DMS114 treated with DMSO at 0.1 percent for 48 hours (cell line): Measurements from ENCODE around the gene M6PR.
"Not testable (repeated sequence)": the region's sequence is repeated elsewhere in the genome, so short reads cannot be mapped to it uniquely, and the experiment has no call there.

ENCODE experiments used
- DNase-seq: peaks from one replicate; lab custom pipeline; 2025; ENCODE audit not compliant: unreplicated experiment; lab: John Stamatoyannopoulos, UW

M6PR gene

DNA sequence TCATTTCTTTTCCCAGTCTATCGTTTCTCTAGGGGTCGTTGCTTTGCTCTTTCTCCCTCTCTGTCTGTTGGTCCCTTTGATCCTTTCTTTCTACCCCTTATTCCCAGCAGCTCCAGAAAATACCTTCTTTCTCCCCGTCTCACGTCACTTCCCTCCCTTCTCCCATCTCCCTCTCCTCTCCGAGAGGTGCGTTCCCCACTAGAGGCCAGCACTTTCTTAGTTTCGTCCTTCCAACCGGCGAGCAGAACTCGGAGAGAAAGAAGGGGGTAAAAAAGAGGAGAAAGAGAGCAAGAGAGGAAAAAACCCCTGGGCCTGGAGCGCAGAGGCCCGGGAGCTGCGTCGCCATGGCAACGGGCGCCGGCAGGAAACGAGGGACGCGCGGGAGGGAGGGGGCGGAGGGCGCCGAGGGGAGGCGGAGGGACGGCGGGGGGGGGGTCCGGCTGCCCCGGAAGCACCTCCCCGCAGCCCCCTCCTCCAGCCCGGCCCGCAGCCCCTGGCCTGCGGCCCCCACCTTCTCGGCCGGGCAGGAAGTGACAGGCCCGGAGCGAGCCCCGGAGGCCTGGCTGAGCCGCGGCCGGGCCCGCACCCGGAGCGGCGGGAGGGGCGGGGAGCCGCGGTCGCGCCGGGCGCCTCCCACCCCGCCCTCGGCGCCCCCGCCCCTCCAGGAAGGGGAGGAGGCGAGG, 35.3 kb downstream of the M6PR start, which contains the start of gene PHC1:
PHC1 (plus strand) TSS at position 477 of the 683 bp plus-strand sequence. CDS start 3,169 bp downstream, outside the sequence.
- DNase-seq, result peak; percentile 82

DNA sequence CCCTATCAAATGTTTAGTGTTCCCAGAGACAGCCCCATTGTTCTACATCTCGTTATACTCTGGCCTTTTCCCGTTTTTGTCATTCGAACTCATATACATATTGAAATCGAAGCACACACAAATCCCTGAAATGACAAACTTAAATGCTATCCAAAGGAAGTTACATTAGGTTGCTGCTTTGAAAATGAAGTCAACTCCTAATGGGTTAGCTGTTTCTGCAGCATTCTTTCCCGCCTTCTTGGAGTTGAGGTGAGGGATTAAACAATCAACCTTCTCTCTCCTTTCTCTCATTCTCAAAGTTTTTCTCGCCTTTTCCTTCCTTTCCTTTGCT, 35.8 kb downstream of the M6PR start:
- peak; percentile 41 for DNase-seq

DNA sequence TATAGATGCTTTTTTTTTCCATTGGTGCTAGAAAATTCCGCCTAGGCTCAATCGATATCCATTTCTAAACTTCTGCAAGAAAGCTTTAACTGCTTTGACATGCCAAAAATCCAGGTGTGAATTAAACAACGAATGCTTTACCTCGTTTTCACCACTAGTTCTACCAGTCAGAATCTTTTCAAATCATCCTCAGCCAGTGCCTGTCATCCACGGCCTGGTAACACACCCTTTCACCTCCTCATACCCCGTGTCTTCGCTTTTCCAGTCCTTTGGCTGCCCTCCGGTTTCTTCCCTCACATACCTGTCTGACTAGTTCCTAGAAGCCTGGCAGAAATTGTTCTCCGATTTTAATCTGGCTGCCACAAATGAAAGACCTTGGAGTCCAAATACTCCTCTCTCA, 36.5 kb downstream of the M6PR start:
- no peak for DNase-seq

DNA sequence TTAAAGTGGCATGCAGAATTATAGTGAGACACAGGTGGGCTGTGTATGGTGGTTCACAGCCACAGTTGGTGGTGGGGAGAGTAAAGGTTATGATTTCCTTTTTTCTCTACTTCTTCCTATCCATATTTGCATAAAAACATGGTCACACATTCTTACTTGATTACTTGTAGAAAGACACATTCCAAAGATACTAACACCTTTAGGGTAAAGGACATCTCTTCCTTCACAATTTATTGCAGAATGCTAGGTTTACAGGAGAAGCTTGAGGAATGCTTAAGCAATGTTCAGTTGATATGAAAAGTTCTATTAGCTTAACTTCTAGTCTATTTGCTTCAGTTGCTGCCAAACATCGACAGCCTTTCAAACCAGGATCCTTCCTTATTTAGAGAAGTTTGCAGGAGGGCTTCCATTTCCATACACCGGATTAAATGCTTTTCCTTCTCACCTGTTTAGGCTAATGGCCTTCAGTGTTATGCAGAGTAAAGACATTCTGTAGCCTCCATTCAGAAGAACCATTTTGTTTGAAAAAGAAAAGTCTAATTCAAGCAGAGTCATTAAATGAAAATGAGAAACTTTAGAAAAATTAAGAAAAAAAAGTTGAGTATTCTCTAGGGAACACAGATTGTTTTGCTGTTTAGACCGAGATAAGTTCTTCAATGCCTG, 37.7 kb downstream of the M6PR start:
- DNase-seq, result no peak

DNA sequence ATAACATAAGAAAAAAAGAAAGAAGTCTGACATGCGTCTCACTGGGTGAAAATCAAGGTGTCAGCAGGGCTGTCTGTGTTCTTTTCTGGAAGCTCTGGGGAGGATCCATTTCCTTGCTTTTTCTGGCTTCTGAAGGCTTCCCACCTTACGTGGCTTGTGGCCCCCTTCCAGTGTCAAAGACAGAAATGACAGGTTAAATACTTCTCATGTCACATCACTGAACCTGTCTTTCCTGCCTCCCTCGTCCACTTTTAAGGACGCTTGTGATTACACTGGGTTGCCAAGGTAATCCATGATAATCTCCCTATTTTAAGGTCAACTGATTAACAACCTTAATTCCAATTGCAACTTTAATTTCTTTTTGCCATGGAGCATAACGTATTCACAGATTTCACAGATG, 39.7 kb downstream of the M6PR start:
- no peak for DNase-seq

DNA sequence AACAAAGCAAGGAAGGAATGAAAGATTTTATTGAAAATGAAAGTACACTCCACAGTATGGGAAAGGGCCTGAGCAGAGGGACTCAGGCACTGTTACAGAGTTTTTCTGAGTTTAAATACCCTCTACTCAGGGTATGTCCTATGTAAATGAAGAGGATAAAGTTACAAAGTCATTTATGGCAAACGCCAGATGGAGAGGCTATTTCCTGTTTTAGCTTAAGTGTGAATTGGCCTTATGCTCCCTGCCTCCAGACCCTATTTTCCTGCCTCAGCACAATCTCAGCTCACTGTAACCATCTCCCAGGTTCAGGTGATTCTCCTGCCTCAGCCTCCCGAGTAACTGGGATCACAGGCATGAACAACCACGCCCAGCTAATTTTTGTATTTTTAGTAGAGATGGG, 41.9 kb downstream of the M6PR start:
- DNase-seq, result no peak

DNA sequence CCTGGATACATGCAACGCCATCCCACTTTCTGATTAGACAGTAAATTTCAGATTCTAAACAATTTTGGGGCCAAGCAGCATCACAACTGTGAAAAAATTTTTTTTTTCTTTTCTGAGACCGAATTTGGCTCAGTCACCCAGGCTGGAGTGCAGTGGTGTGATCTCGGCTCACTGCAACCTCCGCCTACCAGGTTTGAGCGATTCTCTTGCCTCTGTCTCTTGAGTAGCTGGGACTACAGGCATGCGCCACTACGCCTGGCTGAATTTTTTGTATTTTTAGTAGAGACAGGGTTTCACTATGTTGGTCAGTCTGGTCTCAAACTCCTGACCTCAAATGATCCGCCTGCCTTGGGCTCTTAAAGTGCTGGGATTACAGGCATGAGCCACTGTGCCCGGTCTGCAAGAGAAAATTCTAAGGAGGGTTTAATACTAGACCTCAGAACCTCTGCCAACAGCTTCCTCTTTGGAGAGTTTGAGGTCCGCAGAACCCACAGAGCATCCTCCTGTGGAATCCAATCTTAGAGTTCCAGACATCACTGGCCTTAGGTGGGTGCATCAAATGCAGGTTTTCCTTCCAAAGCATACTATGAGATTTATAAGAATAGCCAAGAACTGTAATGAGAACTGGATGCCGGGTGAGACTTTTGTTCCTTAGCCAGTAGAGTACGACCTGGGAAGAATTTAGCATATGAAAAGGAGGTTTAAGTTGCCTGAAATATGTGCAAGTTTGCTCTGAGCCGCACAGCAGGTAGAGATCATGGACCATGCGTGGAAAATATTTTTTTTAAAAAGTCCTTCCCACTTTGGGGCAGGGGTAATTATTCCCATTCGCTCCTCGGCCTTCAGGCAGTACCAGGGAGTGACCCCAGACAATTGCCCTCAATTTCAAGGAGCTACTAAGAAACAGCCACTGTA, 42.9 kb downstream of the M6PR start:
- no peak for DNase-seq

DNA sequence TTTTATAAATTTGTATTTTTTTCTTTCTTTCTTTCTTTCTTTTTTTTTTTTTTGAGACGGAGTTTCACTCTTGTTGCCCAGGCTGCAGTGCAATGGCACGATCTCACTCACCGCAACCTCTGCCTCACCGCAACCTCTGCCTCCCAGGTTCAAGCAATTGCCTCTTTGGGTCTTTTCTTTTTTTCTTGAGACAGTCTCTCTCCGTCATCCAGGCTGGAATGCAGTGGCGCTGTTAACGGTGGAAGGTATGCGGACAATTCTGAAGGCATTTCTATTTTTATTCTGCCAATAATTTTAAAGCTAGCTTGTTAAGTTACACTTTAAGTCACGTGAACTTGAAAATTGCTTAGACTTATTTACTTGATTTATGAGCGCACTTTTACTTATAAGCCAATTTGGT, 43.9 kb downstream of the M6PR start:
- no peak for DNase-seq

DNA sequence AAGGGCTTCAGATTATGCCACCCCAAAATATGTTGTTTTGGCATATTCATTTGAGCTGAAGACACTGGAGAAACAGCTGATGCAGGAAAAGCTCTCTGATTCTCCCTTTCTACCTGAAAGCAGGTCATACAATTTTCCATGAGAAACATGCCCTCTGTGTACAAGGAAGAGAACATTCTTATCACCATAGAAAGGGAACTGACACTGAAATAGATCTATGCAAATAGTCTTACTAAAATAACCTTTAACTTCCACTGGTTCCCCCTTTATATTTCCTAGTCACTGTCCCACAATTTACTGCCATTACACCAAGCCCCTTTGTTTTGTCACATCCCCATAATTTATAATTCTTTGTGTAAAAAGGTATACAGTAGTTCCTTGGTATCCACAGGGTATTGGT, 44.8 kb downstream of the M6PR start:
- DNase-seq, result no peak

DNA sequence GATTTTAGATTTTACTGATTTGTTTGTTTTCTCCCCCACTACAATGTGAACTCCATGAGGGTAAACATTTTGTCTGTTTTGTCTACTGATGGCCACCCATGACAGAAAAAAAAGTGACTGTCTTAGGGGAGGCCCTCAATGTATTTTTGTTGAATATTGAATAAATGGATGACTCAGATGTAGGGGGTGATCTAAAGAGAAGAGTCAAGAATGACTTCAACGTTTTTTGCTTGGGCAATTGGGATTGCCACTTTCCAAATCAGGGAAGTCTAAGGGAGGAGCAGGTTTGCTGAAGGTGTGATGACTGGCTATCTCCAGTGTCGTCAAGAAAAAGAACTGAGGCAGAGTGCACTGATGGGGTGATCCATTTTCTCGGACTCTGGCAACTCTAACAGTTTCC, 45.8 kb downstream of the M6PR start:
- no peak for DNase-seq

DNA sequence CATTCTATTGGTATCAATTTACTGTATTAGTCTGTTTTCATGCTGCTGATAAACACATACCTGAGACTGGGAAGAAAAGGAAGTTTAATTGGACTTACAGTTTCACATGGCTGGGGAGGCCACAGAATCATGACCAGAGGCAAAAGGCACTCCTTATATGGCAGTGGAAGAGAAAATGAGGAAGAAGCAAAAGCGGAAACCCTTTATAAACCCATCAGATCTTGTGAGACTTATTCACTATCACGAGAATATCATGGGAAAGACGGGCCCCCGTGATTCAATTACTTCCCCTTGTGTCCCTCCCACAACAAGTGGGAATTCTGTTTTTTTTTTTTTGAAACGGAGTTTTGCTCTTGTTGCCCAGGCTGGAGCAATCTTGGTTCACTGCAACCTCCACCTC, 46.7 kb downstream of the M6PR start:
- not testable (repeated sequence) for DNase-seq

DNA sequence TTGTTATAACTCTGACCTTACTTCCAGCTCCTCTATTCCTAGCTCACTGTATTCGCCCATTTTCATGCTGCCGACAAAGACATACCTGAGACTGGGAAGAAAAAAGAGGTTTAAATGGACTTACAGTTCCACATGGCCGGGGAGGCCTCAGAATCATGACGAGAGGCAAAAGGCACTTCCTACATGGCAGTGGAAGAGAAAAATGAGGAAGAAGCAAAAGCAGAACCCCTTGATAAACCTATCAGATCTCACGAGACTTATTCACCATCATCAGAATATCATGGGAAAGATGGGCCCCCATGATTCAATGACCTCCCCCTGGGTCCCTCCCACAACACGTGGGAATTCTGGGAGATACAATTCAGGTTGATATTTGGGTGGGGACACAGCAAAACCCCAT, 49.6 kb downstream of the M6PR start:
- no peak for DNase-seq

DNA sequence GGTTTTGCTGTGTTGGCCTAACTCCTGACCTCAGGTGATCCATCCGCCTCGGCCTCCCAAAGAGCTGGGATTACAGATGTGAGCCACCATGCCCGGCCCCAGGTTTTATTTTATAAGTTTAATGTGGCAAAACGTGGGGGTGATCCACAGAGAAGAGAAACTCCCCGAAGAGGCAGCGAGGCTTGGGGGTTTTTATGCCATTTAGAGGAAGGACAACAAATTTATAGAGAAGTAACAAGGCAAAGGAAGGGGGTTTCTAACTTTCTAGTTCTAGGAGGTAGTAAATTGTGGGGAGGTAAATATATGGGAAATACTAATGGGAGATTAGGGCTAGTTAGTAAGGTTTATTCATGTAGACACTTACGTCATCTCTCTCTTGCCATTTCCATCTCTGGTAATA, 52.4 kb downstream of the M6PR start:
- no peak for DNase-seq

DNA sequence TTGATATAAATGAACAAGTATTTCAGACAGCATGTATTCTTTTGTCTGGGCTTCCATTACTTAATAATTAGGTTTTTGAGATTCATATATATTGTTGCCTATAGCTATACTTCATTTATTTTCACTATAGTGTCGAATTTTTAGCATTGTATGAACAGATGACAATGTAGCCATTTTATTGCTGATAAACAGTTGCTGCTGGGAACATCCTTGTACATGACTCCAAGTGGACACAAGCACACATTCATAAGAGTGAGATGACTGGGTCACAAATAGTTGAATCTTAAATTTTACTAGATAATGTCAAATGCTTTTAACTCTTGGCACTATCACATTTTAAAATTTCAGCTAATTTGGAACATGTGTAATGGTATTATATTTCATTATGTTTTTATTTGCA, 54.5 kb downstream of the M6PR start:
- no peak for DNase-seq

DNA sequence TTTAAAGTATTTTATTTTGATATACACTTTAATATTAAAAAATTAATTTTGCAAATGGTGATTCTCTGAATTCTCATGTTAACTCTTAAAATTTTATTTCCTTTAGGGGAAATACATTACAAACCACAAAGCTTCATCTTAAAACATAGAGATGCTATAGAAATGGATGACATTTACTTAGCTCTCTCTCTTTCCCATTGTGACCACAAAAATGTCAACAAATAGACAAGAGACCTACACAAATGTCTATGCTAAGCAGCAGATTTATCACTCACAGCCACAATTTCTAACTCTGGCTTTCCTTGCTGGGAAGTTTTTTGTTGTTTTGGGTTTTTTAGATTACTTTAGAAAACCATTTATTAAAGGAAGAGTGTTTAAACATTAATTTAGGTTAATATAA, 55.1 kb downstream of the M6PR start:
- DNase-seq, result no peak

DNA sequence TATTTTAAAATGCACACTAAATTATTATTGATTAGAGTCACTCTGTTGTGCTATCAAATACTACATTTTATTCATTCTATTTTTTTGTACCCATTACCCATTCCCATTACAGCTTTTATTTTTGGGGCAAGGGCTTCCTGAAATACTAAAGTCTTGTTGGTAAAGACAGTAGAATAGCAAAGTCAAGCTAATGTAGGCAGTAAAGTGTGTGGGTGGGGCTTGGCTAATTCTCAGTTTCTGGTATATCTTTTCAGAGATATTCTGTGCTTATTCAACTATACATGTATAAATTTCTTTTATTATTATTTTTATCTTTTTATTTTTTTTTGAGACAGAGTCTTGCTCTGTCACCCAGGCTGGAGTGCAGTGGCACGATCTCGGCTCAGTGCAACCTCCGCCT, 57.5 kb downstream of the M6PR start:
- no peak for DNase-seq
